Measurements from ENCODE around the gene ARHGAP18.

- TF ChIP-seq EZH2 (IDR thresholded peaks at IDR 0.05; ENCODE audit: insufficient read depth, poor library complexity, severe bottlenecking) (no peak), EZH2phosphoT487 (IDR thresholded peaks at IDR 0.05; ENCODE audit: insufficient read depth, low read depth) (no peak)
Observed at GRCh38 chr6:129558248-129558647, 151.7 kb downstream of the ARHGAP18 start.
